CD4-positive, alpha-beta T cell treated with Interleukin-12 subunit alpha and Interleukin-12 subunit beta, for 1 hour (primary cell): ENCODE data around the gene CDK17.
"Not testable (repeated sequence)": the region's sequence is repeated elsewhere in the genome, so short reads cannot be mapped to it uniquely, and the experiment has no call there.

Experiments used
- DNase-seq: peaks from one replicate; pipeline ENCODE4 v3.0.0-alpha.2; 2020

Gene CDK17

GRCh38 chr12:96387981-96388380 is 12.3 kb downstream of the CDK17 start:
- DNase-seq = no peak

GRCh38 chr12:96386794-96387193 is 13.4 kb downstream of the CDK17 start:
- DNase-seq = no peak

GRCh38 chr12:96383991-96384390 is 16.2 kb downstream of the CDK17 start:
- no peak for DNase-seq

GRCh38 chr12:96383371-96383770 is 16.9 kb downstream of the CDK17 start:
- no peak for DNase-seq

- not testable (repeated sequence) for DNase-seq
Observed at GRCh38 chr12:96379743-96380142, 20.5 kb downstream of the CDK17 start.

GRCh38 chr12:96378319-96378718 is 21.9 kb downstream of the CDK17 start:
- DNase-seq = no peak

GRCh38 chr12:96376865-96377264 is 23.4 kb downstream of the CDK17 start:
- no peak for DNase-seq

GRCh38 chr12:96375841-96376604 is 24.2 kb downstream of the CDK17 start:
- DNase-seq = no peak

GRCh38 chr12:96375170-96375569 is 25.1 kb downstream of the CDK17 start:
- no peak for DNase-seq

GRCh38 chr12:96371790-96372699 is 28.2 kb downstream of the CDK17 start:
- no peak for DNase-seq

GRCh38 chr12:96371138-96371789 is 29.0 kb downstream of the CDK17 start:
- no peak for DNase-seq

- no peak for DNase-seq
Observed at GRCh38 chr12:96368687-96369086, 31.6 kb downstream of the CDK17 start.

GRCh38 chr12:96368233-96368632 is 32.0 kb downstream of the CDK17 start:
- no peak for DNase-seq

GRCh38 chr12:96366381-96366654 is 33.9 kb downstream of the CDK17 start:
- no peak for DNase-seq

GRCh38 chr12:96365604-96366380 is 34.4 kb downstream of the CDK17 start:
- DNase-seq = no peak

- no peak for DNase-seq
Observed at GRCh38 chr12:96364092-96364700, 36.0 kb downstream of the CDK17 start.

GRCh38 chr12:96361074-96361473 is 39.2 kb downstream of the CDK17 start:
- DNase-seq = no peak

GRCh38 chr12:96360550-96360949 is 39.7 kb downstream of the CDK17 start:
- DNase-seq = no peak

GRCh38 chr12:96359328-96359727 is 40.9 kb downstream of the CDK17 start:
- DNase-seq = no peak

GRCh38 chr12:96356831-96357230 is 43.4 kb downstream of the CDK17 start:
- no peak for DNase-seq

GRCh38 chr12:96354844-96355534 is 45.2 kb downstream of the CDK17 start:
- DNase-seq = no peak

GRCh38 chr12:96354326-96354725 is 45.9 kb downstream of the CDK17 start:
- no peak for DNase-seq
